ENCODE results near the gene SPTLC1. TPM values are rescaled to one million over a fixed set of nuclear protein-coding genes. Genes with fewer than 3 reads are reported as not detected.
A peak's percentile ranks its signal among the peaks of the same experiment; 100 is the strongest.

The SPTLC1 gene
- total and polyA plus RNA-seq, 2 experiments from 2014 or later, result 54.8 to 100 TPM

DNA sequence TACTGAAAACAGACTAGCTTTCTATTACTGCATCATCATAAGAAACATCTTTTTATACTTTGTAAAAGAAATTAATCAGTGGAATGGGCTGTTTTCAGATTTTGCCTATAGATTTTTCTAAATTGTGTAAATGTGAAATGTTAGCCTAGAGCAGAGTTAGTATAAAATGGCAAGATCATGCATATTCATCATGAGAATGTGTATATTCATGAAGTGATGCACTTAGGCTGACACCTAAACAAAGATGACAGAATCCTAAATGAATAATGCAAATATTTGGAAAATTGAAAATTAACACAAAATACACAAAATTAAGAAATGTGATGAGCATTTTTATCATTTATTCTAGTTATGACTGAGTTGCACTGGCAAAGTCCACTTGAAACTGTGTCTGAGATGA is 57.2 kb downstream of the SPTLC1 start (continued):
- TF ChIP-seq EZH2 (IDR thresholded peaks at IDR 0.05; ENCODE audit: low read depth, unreplicated experiment), result no peak
- no peak for TF ChIP-seq ZNF114 (CRISPR knock-in tag; IDR thresholded peaks at IDR 0.05)
- no peak for TF ChIP-seq CREB1 (CRISPR knock-in tag; IDR thresholded peaks at IDR 0.05; ENCODE audit: low read depth)
- no peak for TF ChIP-seq STAT1 (IDR thresholded peaks at IDR 0.05; ENCODE audit: unreplicated experiment)
- no peak for TF ChIP-seq POLR2AphosphoS5 (IDR thresholded peaks at IDR 0.05; ENCODE audit: low read depth)
- TF ChIP-seq, protein P1, sequence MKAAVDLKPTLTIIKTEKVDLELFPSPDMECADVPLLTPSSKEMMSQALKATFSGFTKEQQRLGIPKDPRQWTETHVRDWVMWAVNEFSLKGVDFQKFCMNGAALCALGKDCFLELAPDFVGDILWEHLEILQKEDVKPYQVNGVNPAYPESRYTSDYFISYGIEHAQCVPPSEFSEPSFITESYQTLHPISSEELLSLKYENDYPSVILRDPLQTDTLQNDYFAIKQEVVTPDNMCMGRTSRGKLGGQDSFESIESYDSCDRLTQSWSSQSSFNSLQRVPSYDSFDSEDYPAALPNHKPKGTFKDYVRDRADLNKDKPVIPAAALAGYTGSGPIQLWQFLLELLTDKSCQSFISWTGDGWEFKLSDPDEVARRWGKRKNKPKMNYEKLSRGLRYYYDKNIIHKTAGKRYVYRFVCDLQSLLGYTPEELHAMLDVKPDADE (IDR thresholded peaks at IDR 0.05), result no peak
- TF ChIP-seq, protein P2, sequence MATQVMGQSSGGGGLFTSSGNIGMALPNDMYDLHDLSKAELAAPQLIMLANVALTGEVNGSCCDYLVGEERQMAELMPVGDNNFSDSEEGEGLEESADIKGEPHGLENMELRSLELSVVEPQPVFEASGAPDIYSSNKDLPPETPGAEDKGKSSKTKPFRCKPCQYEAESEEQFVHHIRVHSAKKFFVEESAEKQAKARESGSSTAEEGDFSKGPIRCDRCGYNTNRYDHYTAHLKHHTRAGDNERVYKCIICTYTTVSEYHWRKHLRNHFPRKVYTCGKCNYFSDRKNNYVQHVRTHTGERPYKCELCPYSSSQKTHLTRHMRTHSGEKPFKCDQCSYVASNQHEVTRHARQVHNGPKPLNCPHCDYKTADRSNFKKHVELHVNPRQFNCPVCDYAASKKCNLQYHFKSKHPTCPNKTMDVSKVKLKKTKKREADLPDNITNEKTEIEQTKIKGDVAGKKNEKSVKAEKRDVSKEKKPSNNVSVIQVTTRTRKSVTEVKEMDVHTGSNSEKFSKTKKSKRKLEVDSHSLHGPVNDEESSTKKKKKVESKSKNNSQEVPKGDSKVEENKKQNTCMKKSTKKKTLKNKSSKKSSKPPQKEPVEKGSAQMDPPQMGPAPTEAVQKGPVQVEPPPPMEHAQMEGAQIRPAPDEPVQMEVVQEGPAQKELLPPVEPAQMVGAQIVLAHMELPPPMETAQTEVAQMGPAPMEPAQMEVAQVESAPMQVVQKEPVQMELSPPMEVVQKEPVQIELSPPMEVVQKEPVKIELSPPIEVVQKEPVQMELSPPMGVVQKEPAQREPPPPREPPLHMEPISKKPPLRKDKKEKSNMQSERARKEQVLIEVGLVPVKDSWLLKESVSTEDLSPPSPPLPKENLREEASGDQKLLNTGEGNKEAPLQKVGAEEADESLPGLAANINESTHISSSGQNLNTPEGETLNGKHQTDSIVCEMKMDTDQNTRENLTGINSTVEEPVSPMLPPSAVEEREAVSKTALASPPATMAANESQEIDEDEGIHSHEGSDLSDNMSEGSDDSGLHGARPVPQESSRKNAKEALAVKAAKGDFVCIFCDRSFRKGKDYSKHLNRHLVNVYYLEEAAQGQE (IDR thresholded peaks at IDR 0.05; ENCODE audit: unreplicated experiment), result no peak
- TF ChIP-seq, protein P3, sequence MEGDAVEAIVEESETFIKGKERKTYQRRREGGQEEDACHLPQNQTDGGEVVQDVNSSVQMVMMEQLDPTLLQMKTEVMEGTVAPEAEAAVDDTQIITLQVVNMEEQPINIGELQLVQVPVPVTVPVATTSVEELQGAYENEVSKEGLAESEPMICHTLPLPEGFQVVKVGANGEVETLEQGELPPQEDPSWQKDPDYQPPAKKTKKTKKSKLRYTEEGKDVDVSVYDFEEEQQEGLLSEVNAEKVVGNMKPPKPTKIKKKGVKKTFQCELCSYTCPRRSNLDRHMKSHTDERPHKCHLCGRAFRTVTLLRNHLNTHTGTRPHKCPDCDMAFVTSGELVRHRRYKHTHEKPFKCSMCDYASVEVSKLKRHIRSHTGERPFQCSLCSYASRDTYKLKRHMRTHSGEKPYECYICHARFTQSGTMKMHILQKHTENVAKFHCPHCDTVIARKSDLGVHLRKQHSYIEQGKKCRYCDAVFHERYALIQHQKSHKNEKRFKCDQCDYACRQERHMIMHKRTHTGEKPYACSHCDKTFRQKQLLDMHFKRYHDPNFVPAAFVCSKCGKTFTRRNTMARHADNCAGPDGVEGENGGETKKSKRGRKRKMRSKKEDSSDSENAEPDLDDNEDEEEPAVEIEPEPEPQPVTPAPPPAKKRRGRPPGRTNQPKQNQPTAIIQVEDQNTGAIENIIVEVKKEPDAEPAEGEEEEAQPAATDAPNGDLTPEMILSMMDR (conservative IDR thresholded peaks at IDR 0.05; ENCODE audit: low read depth in 2 of 2), result no peak
- TF ChIP-seq ZNF331 (CRISPR knock-in tag; IDR thresholded peaks at IDR 0.05; ENCODE audit: low read depth), result no peak

DNA sequence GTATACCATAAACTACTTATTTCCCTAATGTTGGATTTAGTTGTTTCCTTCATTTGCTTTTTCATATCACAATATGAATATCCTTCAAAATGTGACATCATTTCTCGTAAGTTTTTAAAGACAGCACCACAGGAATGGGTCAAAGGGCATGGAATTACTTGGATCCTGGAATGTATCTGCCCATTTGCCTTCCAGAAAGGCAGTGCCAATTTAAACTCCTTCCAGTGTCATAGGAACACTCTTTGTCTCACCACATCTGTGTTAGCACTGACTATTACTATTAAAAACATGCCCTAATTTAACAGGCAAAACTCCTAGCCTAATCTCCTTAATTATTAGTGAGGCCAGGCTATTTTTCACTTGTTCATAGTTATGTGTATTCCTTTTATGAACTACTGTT is 58.0 kb downstream of the SPTLC1 start:
- Histone ChIP-seq H3K4me1 (ENCODE audit: insufficient read depth) (peaks cover 35% of the 10 kb centered on the region), H3K27me3 (ENCODE audit: insufficient read depth) (no peaks in the 10 kb centered on the region), H3K79me2 (replicated peaks; ENCODE audit: insufficient read depth) (peaks cover 23% of the 10 kb centered on the region), H3K4me2 (no peak overlapping the region), H3K9me2 (ENCODE audit: insufficient read depth) (no peaks in the 10 kb centered on the region), H3F3A (replicated peaks; ENCODE audit: low read depth) (no peaks in the 10 kb centered on the region), H3K4me3 (no peak overlapping the region), H3K27ac (ENCODE audit: low read depth) (0 out of 2 replicates have a peak overlapping the region, but pooled peaks have one; percentile 96), H2AFZ (no peak overlapping the region), H3K36me3 (ENCODE audit: insufficient read depth) (peaks cover 8% of the 10 kb centered on the region), H4K20me1 (replicated peaks; ENCODE audit: insufficient read depth) (no peaks in the 10 kb centered on the region)
- ATAC-seq (no peak), DNase-seq (ENCODE audit: low spot score) (no peak)
- Mint-ChIP-seq H3K27me3 (ENCODE audit: insufficient read depth, low read depth, poor library complexity) (peaks cover 6% of the 10 kb centered on the region), H3K27ac (peak overlapping the region; percentile 88; the same call in 1 of the 2 replicates), H3K4me1 (peaks cover 47% of the 10 kb centered on the region), H3K9me3 (peaks cover 19% of the 10 kb centered on the region), H3K36me3 (ENCODE audit: low read depth) (peaks cover 68% of the 10 kb centered on the region), H3K4me3 (no peak overlapping the region)
- TF ChIP-seq NANOG (IDR thresholded peaks at IDR 0.05; ENCODE audit: borderline replicate concordance) (no peak), EZH2phosphoT487 (IDR thresholded peaks at IDR 0.05; ENCODE audit: unreplicated experiment) (no peak), EZH2 (IDR thresholded peaks at IDR 0.05; ENCODE audit: low read depth, unreplicated experiment) (no peak), STAT1 (IDR thresholded peaks at IDR 0.05; ENCODE audit: unreplicated experiment) (no peak), CREB1 (CRISPR knock-in tag; IDR thresholded peaks at IDR 0.05; ENCODE audit: low read depth) (no peak), ZNF331 (CRISPR knock-in tag; IDR thresholded peaks at IDR 0.05; ENCODE audit: low read depth) (no peak), POLR2AphosphoS5 (IDR thresholded peaks at IDR 0.05; ENCODE audit: low read depth) (no peak)
- TF ChIP-seq, protein P4, sequence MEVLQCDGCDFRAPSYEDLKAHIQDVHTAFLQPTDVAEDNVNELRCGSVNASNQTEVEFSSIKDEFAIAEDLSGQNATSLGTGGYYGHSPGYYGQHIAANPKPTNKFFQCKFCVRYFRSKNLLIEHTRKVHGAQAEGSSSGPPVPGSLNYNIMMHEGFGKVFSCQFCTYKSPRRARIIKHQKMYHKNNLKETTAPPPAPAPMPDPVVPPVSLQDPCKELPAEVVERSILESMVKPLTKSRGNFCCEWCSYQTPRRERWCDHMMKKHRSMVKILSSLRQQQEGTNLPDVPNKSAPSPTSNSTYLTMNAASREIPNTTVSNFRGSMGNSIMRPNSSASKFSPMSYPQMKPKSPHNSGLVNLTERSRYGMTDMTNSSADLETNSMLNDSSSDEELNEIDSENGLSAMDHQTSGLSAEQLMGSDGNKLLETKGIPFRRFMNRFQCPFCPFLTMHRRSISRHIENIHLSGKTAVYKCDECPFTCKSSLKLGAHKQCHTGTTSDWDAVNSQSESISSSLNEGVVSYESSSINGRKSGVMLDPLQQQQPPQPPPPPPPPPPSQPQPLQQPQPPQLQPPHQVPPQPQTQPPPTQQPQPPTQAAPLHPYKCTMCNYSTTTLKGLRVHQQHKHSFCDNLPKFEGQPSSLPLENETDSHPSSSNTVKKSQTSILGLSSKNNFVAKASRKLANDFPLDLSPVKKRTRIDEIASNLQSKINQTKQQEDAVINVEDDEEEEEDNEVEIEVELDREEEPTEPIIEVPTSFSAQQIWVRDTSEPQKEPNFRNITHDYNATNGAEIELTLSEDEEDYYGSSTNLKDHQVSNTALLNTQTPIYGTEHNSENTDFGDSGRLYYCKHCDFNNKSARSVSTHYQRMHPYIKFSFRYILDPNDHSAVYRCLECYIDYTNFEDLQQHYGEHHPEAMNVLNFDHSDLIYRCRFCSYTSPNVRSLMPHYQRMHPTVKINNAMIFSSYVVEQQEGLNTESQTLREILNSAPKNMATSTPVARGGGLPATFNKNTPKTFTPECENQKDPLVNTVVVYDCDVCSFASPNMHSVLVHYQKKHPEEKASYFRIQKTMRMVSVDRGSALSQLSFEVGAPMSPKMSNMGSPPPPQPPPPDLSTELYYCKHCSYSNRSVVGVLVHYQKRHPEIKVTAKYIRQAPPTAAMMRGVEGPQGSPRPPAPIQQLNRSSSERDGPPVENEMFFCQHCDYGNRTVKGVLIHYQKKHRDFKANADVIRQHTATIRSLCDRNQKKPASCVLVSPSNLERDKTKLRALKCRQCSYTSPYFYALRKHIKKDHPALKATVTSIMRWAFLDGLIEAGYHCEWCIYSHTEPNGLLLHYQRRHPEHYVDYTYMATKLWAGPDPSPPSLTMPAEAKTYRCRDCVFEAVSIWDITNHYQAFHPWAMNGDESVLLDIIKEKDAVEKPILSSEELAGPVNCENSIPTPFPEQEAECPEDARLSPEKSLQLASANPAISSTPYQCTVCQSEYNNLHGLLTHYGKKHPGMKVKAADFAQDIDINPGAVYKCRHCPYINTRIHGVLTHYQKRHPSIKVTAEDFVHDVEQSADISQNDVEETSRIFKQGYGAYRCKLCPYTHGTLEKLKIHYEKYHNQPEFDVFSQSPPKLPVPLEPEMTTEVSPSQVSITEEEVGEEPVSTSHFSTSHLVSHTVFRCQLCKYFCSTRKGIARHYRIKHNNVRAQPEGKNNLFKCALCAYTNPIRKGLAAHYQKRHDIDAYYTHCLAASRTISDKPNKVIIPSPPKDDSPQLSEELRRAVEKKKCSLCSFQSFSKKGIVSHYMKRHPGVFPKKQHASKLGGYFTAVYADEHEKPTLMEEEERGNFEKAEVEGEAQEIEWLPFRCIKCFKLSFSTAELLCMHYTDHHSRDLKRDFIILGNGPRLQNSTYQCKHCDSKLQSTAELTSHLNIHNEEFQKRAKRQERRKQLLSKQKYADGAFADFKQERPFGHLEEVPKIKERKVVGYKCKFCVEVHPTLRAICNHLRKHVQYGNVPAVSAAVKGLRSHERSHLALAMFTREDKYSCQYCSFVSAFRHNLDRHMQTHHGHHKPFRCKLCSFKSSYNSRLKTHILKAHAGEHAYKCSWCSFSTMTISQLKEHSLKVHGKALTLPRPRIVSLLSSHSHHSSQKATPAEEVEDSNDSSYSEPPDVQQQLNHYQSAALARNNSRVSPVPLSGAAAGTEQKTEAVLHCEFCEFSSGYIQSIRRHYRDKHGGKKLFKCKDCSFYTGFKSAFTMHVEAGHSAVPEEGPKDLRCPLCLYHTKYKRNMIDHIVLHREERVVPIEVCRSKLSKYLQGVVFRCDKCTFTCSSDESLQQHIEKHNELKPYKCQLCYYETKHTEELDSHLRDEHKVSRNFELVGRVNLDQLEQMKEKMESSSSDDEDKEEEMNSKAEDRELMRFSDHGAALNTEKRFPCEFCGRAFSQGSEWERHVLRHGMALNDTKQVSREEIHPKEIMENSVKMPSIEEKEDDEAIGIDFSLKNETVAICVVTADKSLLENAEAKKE (CRISPR knock-in tag; IDR thresholded peaks at IDR 0.05), result no peak
